DOHH2 (cell line): ENCODE measurements around the gene MRTFA.

ENCODE experiments used
- H3F3A ChIP-seq: fragments of 200-600 bp; sonication (generic), shearing (Covaris generic); 2 replicates; pipeline ENCODE4 v1.6.0; 2016; ENCODE audit warnings: antibody characterized with exemption, mild to moderate bottlenecking; ENCODE audit not compliant: control insufficient read depth, insufficient read depth
- H3K27ac ChIP-seq: fragments of 200-600 bp; sonication (generic); 2 replicates; pipeline ENCODE4 v1.5.1; 2014; ENCODE audit warnings: low read depth, mild to moderate bottlenecking, low read length, moderate library complexity
- H3K27me3 ChIP-seq: fragments of 200-600 bp; sonication (generic); 2 replicates; pipeline ENCODE4 v1.6.1; 2014; ENCODE audit warnings: mild to moderate bottlenecking, low read length, mixed read lengths; ENCODE audit not compliant: control insufficient read depth
- H3K36me3 ChIP-seq: fragments of 200-600 bp; sonication (generic); 2 replicates; pipeline ENCODE4 v1.6.1; 2014; ENCODE audit warnings: mild to moderate bottlenecking, low read length, moderate library complexity, mixed read lengths; ENCODE audit not compliant: control insufficient read depth
- H3K4me1 ChIP-seq: fragments of 200-600 bp; sonication (generic); 2 replicates; pipeline ENCODE4 v1.6.1; 2014; ENCODE audit warnings: mild to moderate bottlenecking, low read length, mixed read lengths; ENCODE audit not compliant: control insufficient read depth
- H3K4me2 ChIP-seq: fragments of 200-600 bp; sonication (generic); 2 replicates; pipeline ENCODE4 v1.6.0; 2014; ENCODE audit warnings: mild to moderate bottlenecking, low read length, moderate library complexity
- H3K4me3 ChIP-seq: fragments of 200-600 bp; sonication (generic); 2 replicates; pipeline ENCODE4 v1.5.1; 2014; ENCODE audit warnings: mild to moderate bottlenecking, low read length, mixed read lengths
- H3K79me2 ChIP-seq: fragments of 200-600 bp; sonication (generic); 2 replicates; pipeline ENCODE4 v1.6.1; 2014; ENCODE audit warnings: mild to moderate bottlenecking, low read length, mixed read lengths; ENCODE audit not compliant: control insufficient read depth
- H3K9me2 ChIP-seq: fragments of 200-600 bp; sonication (generic); replicated peaks from 2 replicates; pipeline ENCODE4 v1.6.1; 2014; ENCODE audit warnings: mild to moderate bottlenecking, low read length, mixed read lengths; ENCODE audit not compliant: control insufficient read depth
- H3K9me3 ChIP-seq: fragments of 200-600 bp; sonication (generic); 2 replicates; pipeline ENCODE4 v1.6.1; 2014; ENCODE audit warnings: antibody characterized with exemption, low read length, mixed read lengths; ENCODE audit not compliant: control insufficient read depth, insufficient read depth
- H4K20me1 ChIP-seq: fragments of 200-600 bp; sonication (generic); 2 replicates; pipeline ENCODE4 v1.6.0; 2014; ENCODE audit warnings: low read depth, mild to moderate bottlenecking, antibody characterized with exemption, low read length, moderate library complexity; ENCODE audit not compliant: control insufficient read depth, insufficient read depth
- CTCF ChIP-seq: fragments of 200-600 bp; sonication (generic); IDR thresholded peaks from one replicate; pipeline ENCODE4 v1.5.1; 2014; ENCODE audit warnings: antibody characterized with exemption, mild to moderate bottlenecking, low read depth, low read length; ENCODE audit not compliant: poor library complexity, severe bottlenecking
- EZH2phosphoT487 ChIP-seq: fragments of 200-600 bp; sonication (generic); IDR thresholded peaks from 2 replicates; pipeline ENCODE4 v1.6.1; 2017; ENCODE audit warnings: borderline replicate concordance, mild to moderate bottlenecking, antibody characterized with exemption, low read length, moderate library complexity, mixed read lengths

Gene MRTFA

GRCh38 chr22:40671369-40671768 is 34.9 kb upstream of the MRTFA start:
- no peaks in the 10 kb centered on the region for H3F3A ChIP-seq
- no peak overlapping the region for H3K27ac ChIP-seq
- no peaks in the 10 kb centered on the region for H3K36me3 ChIP-seq
- no peaks in the 10 kb centered on the region for H3K9me3 ChIP-seq
- H3K27me3 ChIP-seq = 0 out of 2 replicates have a peak, but pooled peaks cover 3% of the 10 kb centered on the region
- no peak overlapping the region for H3K4me3 ChIP-seq
- no peaks in the 10 kb centered on the region for H3K9me2 ChIP-seq
- H3K79me2 ChIP-seq = no peaks in the 10 kb centered on the region
- no peaks in the 10 kb centered on the region for H3K4me1 ChIP-seq
- H4K20me1 ChIP-seq = no peaks in the 10 kb centered on the region
- no peak for TF ChIP-seq EZH2phosphoT487
- TF ChIP-seq CTCF = no peak
- no peak overlapping the region for H3K4me2 ChIP-seq

DNA sequence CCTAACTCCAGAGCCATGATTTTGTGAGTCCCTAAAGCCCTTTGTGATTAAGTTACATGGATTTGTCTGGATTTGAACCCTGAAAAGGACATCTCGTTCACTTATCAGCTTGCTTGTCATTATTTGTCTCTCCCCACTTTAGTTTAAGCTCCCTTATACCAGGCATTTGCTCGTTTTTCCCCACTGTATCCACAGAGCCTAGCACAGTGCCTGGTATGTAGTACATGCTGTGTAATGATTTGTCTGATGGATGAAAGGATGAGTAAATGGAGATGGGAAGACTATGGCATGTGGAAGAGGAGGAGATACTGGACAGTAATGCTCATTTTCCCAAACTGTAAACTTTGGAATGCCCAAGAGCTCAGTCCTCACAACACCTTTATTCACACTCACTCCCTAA is 33.5 kb upstream of the MRTFA start:
- no peak for TF ChIP-seq EZH2phosphoT487
- TF ChIP-seq CTCF = no peak
- Histone ChIP-seq H3K36me3 (no peaks in the 10 kb centered on the region), H4K20me1 (no peaks in the 10 kb centered on the region), H3F3A (no peaks in the 10 kb centered on the region), H3K9me2 (no peaks in the 10 kb centered on the region), H3K27ac (no peak overlapping the region), H3K4me1 (no peaks in the 10 kb centered on the region), H3K4me3 (no peak overlapping the region), H3K9me3 (no peaks in the 10 kb centered on the region), H3K27me3 (peaks cover 7% of the 10 kb centered on the region; the same call in 1 of the 2 replicates), H3K79me2 (no peaks in the 10 kb centered on the region), H3K4me2 (no peak overlapping the region)

DNA sequence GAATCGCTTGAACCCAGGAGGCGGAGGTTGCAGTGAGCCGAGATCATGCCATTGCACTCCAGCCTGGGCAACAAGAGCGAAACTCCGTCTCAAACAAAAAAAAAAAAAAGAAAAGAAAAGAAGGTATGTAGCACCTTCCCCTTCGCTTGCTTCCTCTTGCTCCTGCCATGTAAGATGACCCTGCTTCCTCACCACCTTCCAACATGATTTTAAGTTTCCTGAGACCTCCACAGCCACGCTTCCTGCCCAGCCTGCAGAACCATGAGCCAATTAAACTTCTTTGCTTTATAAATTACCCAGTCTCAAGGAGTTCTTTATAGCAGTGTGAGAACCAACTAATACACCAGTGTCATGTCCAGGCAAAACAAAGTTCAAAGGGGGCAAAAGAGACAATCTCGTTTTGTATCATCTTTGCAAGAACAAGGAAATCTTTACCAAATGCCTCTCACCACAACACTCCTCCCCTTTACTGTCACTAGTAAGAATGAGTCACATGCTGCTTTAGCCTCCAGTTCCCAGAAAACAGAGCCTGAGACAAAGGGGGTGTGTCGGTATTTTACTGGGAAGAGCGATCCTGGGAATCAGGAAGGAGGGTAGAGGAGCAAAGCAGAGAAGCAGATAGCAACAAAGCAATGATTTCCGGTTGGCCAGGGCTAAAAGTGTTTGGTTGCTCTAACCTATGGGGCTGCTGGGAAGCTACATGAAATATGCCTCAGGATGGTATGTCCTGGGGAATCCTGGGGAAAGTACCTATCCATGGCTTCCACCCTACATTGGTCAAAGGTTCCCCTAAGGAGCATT is 32.3 kb upstream of the MRTFA start:
- Histone ChIP-seq H3K36me3 (no peaks in the 10 kb centered on the region), H3K79me2 (no peaks in the 10 kb centered on the region), H3K4me1 (no peaks in the 10 kb centered on the region), H3K9me2 (no peaks in the 10 kb centered on the region), H4K20me1 (no peaks in the 10 kb centered on the region), H3K27me3 (peaks cover 7% of the 10 kb centered on the region; the same call in 1 of the 2 replicates), H3K9me3 (no peaks in the 10 kb centered on the region), H3K4me3 (no peak overlapping the region), H3K4me2 (no peak overlapping the region), H3K27ac (no peak overlapping the region), H3F3A (no peaks in the 10 kb centered on the region)
- TF ChIP-seq CTCF = no peak
- TF ChIP-seq EZH2phosphoT487 = no peak
